Lower leg skin (tissue), 4 donors: Measurements from ENCODE around the gene PSPN. TPM values are rescaled to one million over a fixed set of nuclear protein-coding genes. Genes with fewer than 3 reads are reported as not detected.
"Not testable (repeated sequence)": the region's sequence is repeated elsewhere in the genome, so short reads cannot be mapped to it uniquely, and the experiment has no call there.

Experiments used
- DNase-seq, 2 donors: peaks; one replicate each; pipeline ENCODE4 v3.0.0-alpha.2; 2019; ENCODE audit warnings: low spot score in 2 of 2
- H3K4me3 ChIP-seq: fragments of 200-600 bp; sonication (generic); 2 replicates; pipeline ENCODE4 v1.5.1; 2017; ENCODE audit warnings: mild to moderate bottlenecking, low read depth; ENCODE audit not compliant: poor library complexity, severe bottlenecking
- CTCF ChIP-seq, 3 donors: fragments of 450-650 bp; IDR thresholded peaks; one replicate each; pipeline ENCODE4 v1.5.1; 2016; ENCODE audit warnings: antibody characterized with exemption in 3 of 3, mild to moderate bottlenecking in 3 of 3, moderate library complexity in 2 of 3
- POLR2A ChIP-seq, 2 donors: fragments of 450-650 bp; IDR thresholded peaks; one replicate each; pipeline ENCODE4 v1.6.1; 2016 to 2017; ENCODE audit warnings: antibody characterized with exemption in 2 of 2, mild to moderate bottlenecking in 1 of 2, moderate library complexity in 1 of 2
- WGBS, 2 donors: methylation state at CpG; one replicate each; pipeline ENCODE4 v1.1.5; 2018; 5-methylcytosine and 5-hydroxymethylcytosine counted together
- intact Hi-C: fragments of 100-400 bp; cut with DNase I; formaldehyde crosslinking; loops from one replicate; pipeline ENCODE4 v1.15.0; 2023; ENCODE audit warnings: low total_unique reads
- total RNA-seq, 4 donors: library from RNA; depleted of rRNA; stranded (reverse); fragments of >200 nt; gene quantifications; one replicate each; pipeline ENCODE4 v1.1.0, GENCODE V29; 2016

Gene PSPN
- total RNA-seq, 4 donors from 2014 or later: 0.47 to 0.68 (median 0.62) TPM

- intact Hi-C loops: no loop called here
- H3K4me3 ChIP-seq: no peak overlapping the region
- WGBS, 2 donors: 93 to 97% methylated on average over 6 of the region's 6 CpGs
- DNase-seq: no peak
- TF ChIP-seq POLR2A (IDR thresholded peaks at IDR 0.05): no peak
- no peak for TF ChIP-seq CTCF (IDR thresholded peaks at IDR 0.05)
Observed at GRCh38 chr19:6409346-6409745, 33.6 kb upstream of the PSPN start.

GRCh38 chr19:6406401-6406800, 30.7 kb upstream of the PSPN start:
- intact Hi-C loops: no loop called here
- WGBS, 2 donors: 84 to 85% methylated on average over 5 of the region's 5 CpGs
- DNase-seq: no peak

GRCh38 chr19:6402837-6403608, 27.3 kb upstream of the PSPN start:
- no peak for DNase-seq
- WGBS, 2 donors: 51 to 56% methylated on average over 22 of the region's 22 CpGs
- H3K4me3 ChIP-seq: no peak overlapping the region
- intact Hi-C loops: no loop called here
- TF ChIP-seq CTCF (IDR thresholded peaks at IDR 0.05) (no peak), POLR2A (IDR thresholded peaks at IDR 0.05) (no peak)

More at GRCh38 chr19:6406401-6406800, 30.7 kb upstream of the PSPN start:
- TF ChIP-seq POLR2A (IDR thresholded peaks at IDR 0.05) (no peak), CTCF (IDR thresholded peaks at IDR 0.05) (no peak)
- no peak overlapping the region for H3K4me3 ChIP-seq

- no peak for TF ChIP-seq POLR2A (IDR thresholded peaks at IDR 0.05)
- TF ChIP-seq CTCF (IDR thresholded peaks at IDR 0.05): no peak
- no peak overlapping the region for H3K4me3 ChIP-seq
- 89% methylated on average over 10 of the region's 10 CpGs for WGBS, 2 donors
- no peak for DNase-seq
- intact Hi-C loops: no loop called here
Observed at GRCh38 chr19:6402058-6402457, 26.3 kb upstream of the PSPN start.

GRCh38 chr19:6400062-6400944, 24.6 kb upstream of the PSPN start:
- WGBS, 2 donors: 86 to 92% methylated on average over 23 of the region's 23 CpGs
- intact Hi-C loops: not testable (repeated sequence)

GRCh38 chr19:6396305-6396704, 20.6 kb upstream of the PSPN start:
- no peak overlapping the region for H3K4me3 ChIP-seq
- intact Hi-C loops: no loop called here
- DNase-seq: no peak
- no peak for TF ChIP-seq POLR2A (IDR thresholded peaks at IDR 0.05)
- no peak for TF ChIP-seq CTCF (IDR thresholded peaks at IDR 0.05)
- WGBS, 2 donors: 88 to 94% methylated on average over 10 to 12 of the region's 12 CpGs

More at GRCh38 chr19:6400062-6400944, 24.6 kb upstream of the PSPN start:
- not testable (repeated sequence) for H3K4me3 ChIP-seq, DNase-seq
